Measurements from ENCODE around the gene FAM216B. TPM values are rescaled to one million over a fixed set of nuclear protein-coding genes. Genes with fewer than 3 reads are reported as not detected.

The FAM216B gene
- total RNA-seq, result 4.6 TPM
- long read RNA-seq, partial matches to known transcripts, result 1 of 6 reads
- long read RNA-seq, other reads (novel, unspliced or antisense), result 1 of 6 reads

- intact Hi-C loops (cut with DNase I), result no loop called here
- peak; percentile 51 for ATAC-seq (ENCODE audit: poor library complexity)
- DNase-seq, result no peak
Observed at GRCh38 chr13:42781352-42781751, at the start of gene FAM216B. TSS of gene FAM216B (plus strand) at chr13:42781584. CDS start at chr13:42784068, 2,484 bp downstream.

GRCh38 chr13:42732073-42732472 is 49.3 kb upstream of the FAM216B start:
- no peak for ATAC-seq (ENCODE audit: poor library complexity)
- DNase-seq, result no peak
- intact Hi-C loops (cut with DNase I), result no loop called here

- DNase-seq, result no peak
- no peak for ATAC-seq (ENCODE audit: poor library complexity)
- intact Hi-C loops (cut with DNase I), result no loop called here
Observed at GRCh38 chr13:42733046-42733445, 48.3 kb upstream of the FAM216B start.

- intact Hi-C loops (cut with DNase I), result no loop called here
- ATAC-seq (ENCODE audit: poor library complexity), result no peak
- DNase-seq, result no peak
Observed at GRCh38 chr13:42735010-42735409, 46.4 kb upstream of the FAM216B start.

- ATAC-seq (ENCODE audit: poor library complexity) (peak; percentile 48), DNase-seq (peak; percentile 68)
- intact Hi-C loops (cut with DNase I), result no loop called here
Observed at GRCh38 chr13:42740753-42741152, 40.6 kb upstream of the FAM216B start.

- ATAC-seq (ENCODE audit: poor library complexity), result no peak
- intact Hi-C loops (cut with DNase I), result no loop called here
- DNase-seq, result no peak
Observed at GRCh38 chr13:42741914-42742313, 39.5 kb upstream of the FAM216B start.

GRCh38 chr13:42745655-42746054 is 35.7 kb upstream of the FAM216B start:
- ATAC-seq (ENCODE audit: poor library complexity) (no peak), DNase-seq (no peak)
- intact Hi-C loops (cut with DNase I), result no loop called here

- intact Hi-C loops (cut with DNase I), result no loop called here
- no peak for DNase-seq
- ATAC-seq (ENCODE audit: poor library complexity), result peak; percentile 35
Observed at GRCh38 chr13:42746866-42747265, 34.5 kb upstream of the FAM216B start.

- ATAC-seq (ENCODE audit: poor library complexity), result peak; percentile 80
- intact Hi-C loops (cut with DNase I), result no loop called here
- no peak for DNase-seq
Observed at GRCh38 chr13:42747399-42747873, 33.9 kb upstream of the FAM216B start.

GRCh38 chr13:42750794-42751193 is 30.6 kb upstream of the FAM216B start:
- no peak for DNase-seq
- intact Hi-C loops (cut with DNase I), result no loop called here
- ATAC-seq (ENCODE audit: poor library complexity), result no peak

GRCh38 chr13:42751693-42752092 is 29.7 kb upstream of the FAM216B start:
- intact Hi-C loops (cut with DNase I), result no loop called here
- ATAC-seq (ENCODE audit: poor library complexity), result no peak
- no peak for DNase-seq

GRCh38 chr13:42752731-42753130 is 28.7 kb upstream of the FAM216B start:
- intact Hi-C loops (cut with DNase I), result no loop called here
- DNase-seq, result no peak

GRCh38 chr13:42753697-42754096 is 27.7 kb upstream of the FAM216B start:
- ATAC-seq (ENCODE audit: poor library complexity) (no peak), DNase-seq (no peak)
- intact Hi-C loops (cut with DNase I), result no loop called here

More at GRCh38 chr13:42752731-42753130, 28.7 kb upstream of the FAM216B start:
- ATAC-seq (ENCODE audit: poor library complexity), result no peak

- ATAC-seq (ENCODE audit: poor library complexity), result no peak
- intact Hi-C loops (cut with DNase I), result no loop called here
Observed at GRCh38 chr13:42754801-42755510, 26.4 kb upstream of the FAM216B start.

GRCh38 chr13:42757678-42758420 is 23.5 kb upstream of the FAM216B start:
- ATAC-seq (ENCODE audit: poor library complexity), result no peak
- DNase-seq, result no peak
- intact Hi-C loops (cut with DNase I), result no loop called here

More at GRCh38 chr13:42754801-42755510, 26.4 kb upstream of the FAM216B start:
- no peak for DNase-seq

GRCh38 chr13:42758515-42758914 is 22.9 kb upstream of the FAM216B start:
- intact Hi-C loops (cut with DNase I), result no loop called here
- DNase-seq (no peak), ATAC-seq (ENCODE audit: poor library complexity) (no peak)

- DNase-seq, result no peak
- no peak for ATAC-seq (ENCODE audit: poor library complexity)
- intact Hi-C loops (cut with DNase I), result no loop called here
Observed at GRCh38 chr13:42760951-42761350, 20.4 kb upstream of the FAM216B start.

- ATAC-seq (ENCODE audit: poor library complexity) (no peak), DNase-seq (no peak)
- intact Hi-C loops (cut with DNase I), result no loop called here
Observed at GRCh38 chr13:42762251-42762650, 19.1 kb upstream of the FAM216B start.

GRCh38 chr13:42762917-42763316 is 18.5 kb upstream of the FAM216B start:
- DNase-seq (no peak), ATAC-seq (ENCODE audit: poor library complexity) (no peak)
- intact Hi-C loops (cut with DNase I), result no loop called here

GRCh38 chr13:42766016-42766415 is 15.4 kb upstream of the FAM216B start:
- intact Hi-C loops (cut with DNase I), result no loop called here
- ATAC-seq (ENCODE audit: poor library complexity) (no peak), DNase-seq (no peak)
